Epithelial cell of esophagus (primary cell): ENCODE data around the gene RPS14.
A peak's percentile ranks its signal among the peaks of the same experiment; 100 is the strongest.

Experiments used
- DNase-seq: peaks from one replicate; pipeline ENCODE4 v3.0.0; 2010; ENCODE audit warnings: low read depth
- H3K4me3 ChIP-seq: 2 replicates; pipeline ENCODE4 v1.5.1; 2011; ENCODE audit warnings: mild to moderate bottlenecking, low read length, control low read depth
- CTCF ChIP-seq: IDR thresholded peaks from 2 replicates; pipeline ENCODE4 v1.5.1; 2011; ENCODE audit warnings: low read depth, mild to moderate bottlenecking, low read length, control low read depth, inconsistent platforms; ENCODE audit not compliant: insufficient read depth; ENCODE audit errors: missing control alignments

The RPS14 gene

GRCh38 chr5:150440948-150441812, 8.4 kb downstream of the RPS14 start:
- peak; percentile 32 for DNase-seq
- TF ChIP-seq CTCF: no peak
- no peak overlapping the region for H3K4me3 ChIP-seq

- peak; percentile 36 for DNase-seq
- TF ChIP-seq CTCF: peak; percentile 49
- no peak overlapping the region for H3K4me3 ChIP-seq
Measured at GRCh38 chr5:150438873-150439546, 10.5 kb downstream of the RPS14 start.

GRCh38 chr5:150436141-150436680, 13.3 kb downstream of the RPS14 start:
- peak; percentile 90 for DNase-seq
- peak; percentile 79 for TF ChIP-seq CTCF
- no peak overlapping the region for H3K4me3 ChIP-seq

- no peak for TF ChIP-seq CTCF
- peak; percentile 98 for DNase-seq
- H3K4me3 ChIP-seq: no peak overlapping the region
Measured at GRCh38 chr5:150434464-150434863, 15.1 kb downstream of the RPS14 start.

GRCh38 chr5:150431574-150431973, 18.0 kb downstream of the RPS14 start:
- no peak for DNase-seq
- no peak for TF ChIP-seq CTCF

GRCh38 chr5:150431048-150431447, 18.5 kb downstream of the RPS14 start:
- DNase-seq: no peak
- no peak overlapping the region for H3K4me3 ChIP-seq
- no peak for TF ChIP-seq CTCF

More at GRCh38 chr5:150431574-150431973, 18.0 kb downstream of the RPS14 start:
- no peak overlapping the region for H3K4me3 ChIP-seq
